Natural killer cell (primary cell): ENCODE results near the gene FBP2. TPM values are rescaled to one million over a fixed set of nuclear protein-coding genes. Genes with fewer than 3 reads are reported as not detected.
"Not testable (repeated sequence)": the region's sequence is repeated elsewhere in the genome, so short reads cannot be mapped to it uniquely, and the experiment has no call there.

Experiments
- ATAC-seq, 3 donors: fragments of 150-1000 bp in 2 of 3; fragments of 200-7000 bp in 1 of 3; cut with Tn5 transposase; 1 replicate in 1 of 3; 2 replicates in 2 of 3; pipeline ENCODE4 v1.10.0; 2021; ENCODE audit warnings: mild to moderate bottlenecking in 2 of 3, moderate library complexity in 2 of 3
- DNase-seq, 2 donors: peaks; one replicate each; pipeline versions ENCODE4 v3.0.0 to v3.0.0-alpha.2; 2013 to 2021; ENCODE audit warnings: mixed read lengths in 1 of 2
- H3K27ac ChIP-seq: one replicate; pipeline ENCODE4 v1.5.1; 2013; ENCODE audit warnings: mild to moderate bottlenecking, low read length
- H3K27me3 ChIP-seq: one replicate; pipeline ENCODE4 v1.6.1; 2013; ENCODE audit warnings: low read length; ENCODE audit not compliant: control insufficient read depth, insufficient read depth
- H3K36me3 ChIP-seq: one replicate; pipeline ENCODE4 v1.6.1; 2013; ENCODE audit warnings: low read length; ENCODE audit not compliant: control insufficient read depth, insufficient read depth
- H3K4me1 ChIP-seq: one replicate; pipeline ENCODE4 v1.6.1; 2013; ENCODE audit warnings: low read length; ENCODE audit not compliant: control insufficient read depth, insufficient read depth
- H3K4me3 ChIP-seq: one replicate; pipeline ENCODE4 v1.5.1; 2013; ENCODE audit warnings: low read length
- H3K9me3 ChIP-seq: one replicate; pipeline ENCODE4 v1.6.1; 2013; ENCODE audit warnings: low read length; ENCODE audit not compliant: control insufficient read depth, insufficient read depth
- H3K27ac Mint-ChIP-seq, 2 donors: one replicate each; pipeline ENCODE4 v1.8.0; 2022; ENCODE audit warnings: mild to moderate bottlenecking in 2 of 2, mixed read lengths in 2 of 2, moderate library complexity in 1 of 2
- H3K27me3 Mint-ChIP-seq, 2 donors: one replicate each; pipeline ENCODE4 v1.8.0; 2022; ENCODE audit warnings: low read depth in 2 of 2, mixed read lengths in 2 of 2
- H3K36me3 Mint-ChIP-seq: one replicate; pipeline ENCODE4 v1.8.0; 2022; ENCODE audit warnings: mixed read lengths
- H3K4me1 Mint-ChIP-seq, 2 donors: one replicate each; pipeline ENCODE4 v1.8.0; 2022; ENCODE audit warnings: mixed read lengths in 2 of 2
- H3K4me3 Mint-ChIP-seq: one replicate; pipeline ENCODE4 v1.8.0; 2022; ENCODE audit warnings: mild to moderate bottlenecking, moderate library complexity, mixed read lengths
- H3K9me3 Mint-ChIP-seq, 2 donors: one replicate each; pipeline ENCODE4 v1.8.0; 2022; ENCODE audit warnings: mixed read lengths in 2 of 2
- CTCF ChIP-seq: fragments of 200-600 bp; IDR thresholded peaks from one replicate; pipeline ENCODE4 v1.8.0; 2022; ENCODE audit warnings: antibody characterized with exemption
- WGBS: methylation state at CpG from one replicate; pipeline ENCODE4 v1.1.7; 2013; ENCODE audit warnings: missing lambda C conversion rate; ENCODE audit not compliant: insufficient coverage; 5-methylcytosine and 5-hydroxymethylcytosine counted together
- intact Hi-C: fragments of 100-400 bp; cut with micrococcal nuclease; formaldehyde crosslinking; loops from one replicate; pipeline ENCODE4 v1.14.2; 2022
- total RNA-seq, 4 donors: library from RNA; stranded (reverse); fragments of 120-200 nt in 1 of 4; gene quantifications; one replicate each; pipeline versions ENCODE4 v1.2.3 to v1.2.4, GENCODE V29; 2013 to 2022

The FBP2 gene
- total RNA-seq, 3 donors from 2014 or later (not counting 1 experiment from before 2014, with no cell fraction given), result not detected

GRCh38 chr9:94553029-94553938 lies 40.3 kb downstream of the FBP2 start:
- Mint-ChIP-seq H3K9me3 (no peaks in the 10 kb centered on the region), H3K4me3 (no peak overlapping the region), H3K27ac (no peak overlapping the region), H3K36me3 (no peaks in the 10 kb centered on the region), H3K4me1 (no peaks in the 10 kb centered on the region), H3K27me3 (peaks cover 5 to 32% of the 10 kb centered on the region in 2 donors)
- Histone ChIP-seq H3K27ac (no peak overlapping the region), H3K4me1 (peaks cover 7% of the 10 kb centered on the region), H3K4me3 (no peak overlapping the region), H3K27me3 (peaks cover 7% of the 10 kb centered on the region), H3K9me3 (no peaks in the 10 kb centered on the region), H3K36me3 (no peaks in the 10 kb centered on the region)
- 91% methylated on average over 29 of the region's 29 CpGs for WGBS
- TF ChIP-seq CTCF, result no peak
- ATAC-seq (no peak), DNase-seq (no peak)
- intact Hi-C loops, result no loop called here

GRCh38 chr9:94545940-94546339 lies 47.7 kb downstream of the FBP2 start:
- H3K27me3 ChIP-seq, result peaks cover 2% of the 10 kb centered on the region
- Mint-ChIP-seq H3K27ac (no peak overlapping the region), H3K27me3 (peaks cover 9 to 43% of the 10 kb centered on the region in 2 donors), H3K36me3 (no peaks in the 10 kb centered on the region), H3K4me1 (no peaks in the 10 kb centered on the region), H3K4me3 (no peak overlapping the region), H3K9me3 (no peaks in the 10 kb centered on the region)
- ATAC-seq, result no peak
- no peak for TF ChIP-seq CTCF
- no peaks in the 10 kb centered on the region for H3K9me3 ChIP-seq
- intact Hi-C loops, result no loop called here
- no peak overlapping the region for H3K4me3 ChIP-seq
- WGBS, result 67% methylated on average over 1 of the region's 1 CpG
- no peak overlapping the region for H3K27ac ChIP-seq
- H3K4me1 ChIP-seq, result no peaks in the 10 kb centered on the region
- DNase-seq, result no peak
- no peaks in the 10 kb centered on the region for H3K36me3 ChIP-seq

- DNase-seq, H3K27ac Mint-ChIP-seq, ATAC-seq, H3K9me3 ChIP-seq, H3K4me1 Mint-ChIP-seq, H3K4me1 ChIP-seq, H3K9me3 Mint-ChIP-seq, H3K27me3 ChIP-seq, intact Hi-C loops, H3K36me3 Mint-ChIP-seq, H3K36me3 ChIP-seq, H3K4me3 ChIP-seq, H3K4me3 Mint-ChIP-seq, H3K27ac ChIP-seq: not testable (repeated sequence)
- peaks cover 14 to 42% of the 10 kb centered on the region in 2 donors for H3K27me3 Mint-ChIP-seq
- no CpG with 5 or more reads among the region's 5 CpGs for WGBS
These were observed 49.3 kb downstream of the FBP2 start for GRCh38 chr9:94544335-94544734.

- Mint-ChIP-seq H3K4me1 (no peaks in the 10 kb centered on the region), H3K27me3 (peaks cover 11 to 23% of the 10 kb centered on the region in 2 donors), H3K27ac (no peak overlapping the region), H3K36me3 (no peaks in the 10 kb centered on the region), H3K9me3 (no peaks in the 10 kb centered on the region), H3K4me3 (no peak overlapping the region)
- intact Hi-C loops, result no loop called here
- no peaks in the 10 kb centered on the region for H3K9me3 ChIP-seq
- H3K36me3 ChIP-seq, result no peaks in the 10 kb centered on the region
- no peak overlapping the region for H3K4me3 ChIP-seq
- ATAC-seq (no peak), DNase-seq (no peak)
- 94% methylated on average over 4 of the region's 4 CpGs for WGBS
- TF ChIP-seq CTCF, result no peak
- H3K27ac ChIP-seq, result no peak overlapping the region
- H3K27me3 ChIP-seq, result no peaks in the 10 kb centered on the region
- no peaks in the 10 kb centered on the region for H3K4me1 ChIP-seq
These were observed 54.7 kb downstream of the FBP2 start for GRCh38 chr9:94538908-94539307.
